T-helper 17 cell (primary cell): ENCODE data around the gene IRAK2. TPM values are rescaled to one million over a fixed set of nuclear protein-coding genes. Genes with fewer than 3 reads are reported as not detected.
"Not testable (repeated sequence)": the region's sequence is repeated elsewhere in the genome, so short reads cannot be mapped to it uniquely, and the experiment has no call there.

Source experiments
- ATAC-seq: fragments of 150-1000 bp; cut with Tn5 transposase; 2 replicates; pipeline ENCODE4 v1.10.0; 2021; ENCODE audit warnings: mild to moderate bottlenecking, moderate library complexity
- DNase-seq, 3 donors: peaks; one replicate each; pipeline versions ENCODE4 v3.0.0 to v3.0.0-alpha.2; 2020 to 2021
- H3K9me3 ChIP-seq: one replicate; pipeline ENCODE4 v1.7.0; 2013; ENCODE audit warnings: low read length, mild to moderate bottlenecking; ENCODE audit not compliant: control insufficient read depth, poor library complexity, severe bottlenecking
- H3K27ac Mint-ChIP-seq: one replicate; pipeline ENCODE4 v1.8.0; 2022; ENCODE audit warnings: mild to moderate bottlenecking, moderate library complexity, mixed read lengths
- H3K27me3 Mint-ChIP-seq: one replicate; pipeline ENCODE4 v1.8.0; 2022; ENCODE audit warnings: mixed read lengths
- H3K36me3 Mint-ChIP-seq: one replicate; pipeline ENCODE4 v1.8.0; 2022; ENCODE audit warnings: low read depth, mixed read lengths
- H3K4me1 Mint-ChIP-seq: one replicate; pipeline ENCODE4 v1.8.0; 2022; ENCODE audit warnings: mild to moderate bottlenecking, mixed read lengths
- H3K4me3 Mint-ChIP-seq: one replicate; pipeline ENCODE4 v1.8.0; 2022; ENCODE audit warnings: mild to moderate bottlenecking, moderate library complexity, mixed read lengths
- total RNA-seq, 4 donors: library from RNA in 2 of 4; stranded (reverse) in 2 of 4; gene quantifications; one replicate each; pipeline ENCODE4 v1.2.3 and lab custom pipeline; 2022 to 2026

The IRAK2 gene
- total RNA-seq, 2 donors from 2014 or later: 4.6 to 5.0 TPM

DNA sequence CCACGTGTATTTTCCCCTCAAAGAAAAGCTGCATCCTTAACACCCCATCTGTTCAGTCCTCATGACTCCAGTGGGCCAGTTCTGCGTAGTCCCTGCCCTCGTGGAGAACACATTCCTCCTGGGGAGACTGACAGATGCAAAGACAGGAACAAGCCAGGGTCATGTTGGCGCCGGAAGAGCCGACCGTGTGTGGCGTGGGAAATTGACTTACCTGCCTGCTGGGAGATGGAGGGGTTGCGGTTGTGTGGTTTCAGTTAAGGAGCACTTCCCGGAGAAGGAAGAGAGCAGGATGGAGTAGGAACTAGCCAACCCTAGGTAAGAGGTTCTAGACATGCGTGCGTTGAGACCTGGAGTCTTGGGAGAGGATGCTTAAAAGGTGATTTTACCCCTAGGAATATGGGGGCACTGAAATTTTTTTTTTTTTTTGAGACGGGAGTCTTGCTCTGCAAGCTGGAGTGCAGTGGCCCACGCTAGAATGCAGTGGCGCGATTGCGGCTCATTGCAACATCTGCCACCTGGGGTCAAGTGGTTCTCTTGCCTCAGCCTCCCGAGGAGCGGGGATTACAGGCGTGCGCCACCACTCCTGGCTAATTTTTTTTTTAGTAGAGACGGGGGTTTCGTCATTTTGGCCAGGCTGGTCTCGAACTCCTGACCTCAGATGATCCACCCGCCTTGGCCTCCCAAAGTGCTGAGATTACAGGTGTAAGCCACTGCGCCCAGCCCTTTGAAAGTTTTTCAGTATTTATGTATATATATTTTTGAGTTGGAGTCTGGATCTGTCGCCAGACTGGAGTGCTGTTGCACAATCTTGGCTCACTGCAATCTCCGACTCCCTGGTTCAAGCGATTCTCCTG lies 21.8 kb upstream of the IRAK2 start:
- DNase-seq (peak in 1 of 3 donors; percentile 10), ATAC-seq (no peak)
- Mint-ChIP-seq H3K27me3 (no peaks in the 10 kb centered on the region), H3K4me1 (peaks cover 22% of the 10 kb centered on the region), H3K27ac (peak overlapping the region; percentile 96), H3K4me3 (peak overlapping the region; percentile 95), H3K36me3 (peaks cover 2% of the 10 kb centered on the region)
- no peaks in the 10 kb centered on the region for H3K9me3 ChIP-seq

DNA sequence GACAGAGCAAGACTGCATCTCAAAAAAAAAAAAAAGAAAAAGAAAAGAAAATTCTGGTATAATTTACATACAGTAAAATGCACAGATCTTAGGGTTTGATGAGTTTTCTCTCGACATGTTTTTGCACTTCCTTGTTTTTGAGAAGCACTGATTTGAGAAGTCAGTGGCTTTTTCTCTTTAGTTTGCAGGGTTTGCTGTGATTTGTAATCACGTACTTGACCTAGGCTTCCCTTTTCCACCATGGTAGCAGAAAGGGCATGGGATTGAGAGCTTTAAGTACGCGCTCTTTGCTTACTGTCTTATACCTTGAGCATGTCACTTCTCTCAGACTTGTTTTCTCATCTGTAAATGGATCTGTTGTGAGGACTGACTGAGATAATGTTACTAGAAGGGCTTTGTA lies 19.0 kb upstream of the IRAK2 start:
- Mint-ChIP-seq H3K27me3 (no peaks in the 10 kb centered on the region), H3K36me3 (peaks cover 4% of the 10 kb centered on the region), H3K4me3 (peak overlapping the region; percentile 65), H3K27ac (peak overlapping the region; percentile 82), H3K4me1 (peaks cover 26% of the 10 kb centered on the region)
- DNase-seq (no peak), ATAC-seq (no peak)
- H3K9me3 ChIP-seq: no peaks in the 10 kb centered on the region

- Mint-ChIP-seq H3K4me3 (no peak overlapping the region), H3K4me1 (peaks cover 17% of the 10 kb centered on the region), H3K27ac (peak overlapping the region; percentile 54), H3K27me3 (no peaks in the 10 kb centered on the region), H3K36me3 (peaks cover 4% of the 10 kb centered on the region)
- no peaks in the 10 kb centered on the region for H3K9me3 ChIP-seq
- no peak for ATAC-seq
- DNase-seq: no peak
Observed at GRCh38 chr3:10149226-10149625, 15.5 kb upstream of the IRAK2 start.

- peaks cover 10% of the 10 kb centered on the region for H3K4me1 Mint-ChIP-seq
- no peak for DNase-seq
- ATAC-seq: no peak
- H3K27me3 Mint-ChIP-seq: no peaks in the 10 kb centered on the region
- peaks cover 2% of the 10 kb centered on the region for H3K36me3 Mint-ChIP-seq
- H3K27ac Mint-ChIP-seq: peak overlapping the region; percentile 65
- no peak overlapping the region for H3K4me3 Mint-ChIP-seq
- no peaks in the 10 kb centered on the region for H3K9me3 ChIP-seq
Observed at GRCh38 chr3:10150987-10151386, 13.7 kb upstream of the IRAK2 start.

- Mint-ChIP-seq H3K27me3 (no peaks in the 10 kb centered on the region), H3K4me1 (peaks cover 4% of the 10 kb centered on the region), H3K36me3 (peaks cover 2% of the 10 kb centered on the region), H3K27ac (peak overlapping the region; percentile 41), H3K4me3 (no peak overlapping the region)
- DNase-seq (no peak), ATAC-seq (no peak)
- H3K9me3 ChIP-seq: no peaks in the 10 kb centered on the region
Observed at GRCh38 chr3:10154335-10155122, 10.2 kb upstream of the IRAK2 start.

- Mint-ChIP-seq H3K4me3 (no peak overlapping the region), H3K27ac (peak overlapping the region; percentile 41), H3K36me3 (no peaks in the 10 kb centered on the region), H3K27me3 (no peaks in the 10 kb centered on the region), H3K4me1 (no peaks in the 10 kb centered on the region)
- DNase-seq (no peak), ATAC-seq (no peak)
- no peaks in the 10 kb centered on the region for H3K9me3 ChIP-seq
Observed at GRCh38 chr3:10155123-10155472, 9.6 kb upstream of the IRAK2 start.

GRCh38 chr3:10155658-10156057 lies 9.1 kb upstream of the IRAK2 start:
- Mint-ChIP-seq H3K4me1 (no peaks in the 10 kb centered on the region), H3K27me3 (no peaks in the 10 kb centered on the region), H3K36me3 (no peaks in the 10 kb centered on the region), H3K4me3 (no peak overlapping the region), H3K27ac (no peak overlapping the region)
- DNase-seq: no peak
- no peaks in the 10 kb centered on the region for H3K9me3 ChIP-seq
- no peak for ATAC-seq

DNA sequence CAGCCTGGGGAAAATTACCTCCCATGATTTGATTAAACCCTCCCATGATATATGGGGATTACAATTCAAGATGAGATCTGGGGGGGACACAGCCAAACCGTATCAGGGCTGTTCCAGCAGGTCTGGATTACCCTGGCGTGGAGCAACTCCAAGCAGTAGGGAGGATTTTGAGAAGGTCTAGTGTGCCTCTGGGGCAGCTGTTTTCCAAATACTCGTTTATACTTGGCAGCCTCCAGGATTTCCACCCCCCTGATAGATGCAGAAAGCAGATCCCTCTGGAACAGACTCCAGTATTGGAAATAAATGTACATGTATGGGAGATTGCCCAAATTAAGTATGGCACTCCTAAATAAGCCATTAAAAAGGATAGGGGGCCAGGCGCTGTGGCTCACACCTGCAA lies 7.7 kb upstream of the IRAK2 start:
- ATAC-seq (no peak), DNase-seq (no peak)
- H3K9me3 ChIP-seq: no peaks in the 10 kb centered on the region
- Mint-ChIP-seq H3K4me3 (no peak overlapping the region), H3K27ac (no peak overlapping the region), H3K4me1 (no peaks in the 10 kb centered on the region), H3K36me3 (no peaks in the 10 kb centered on the region), H3K27me3 (no peaks in the 10 kb centered on the region)

DNA sequence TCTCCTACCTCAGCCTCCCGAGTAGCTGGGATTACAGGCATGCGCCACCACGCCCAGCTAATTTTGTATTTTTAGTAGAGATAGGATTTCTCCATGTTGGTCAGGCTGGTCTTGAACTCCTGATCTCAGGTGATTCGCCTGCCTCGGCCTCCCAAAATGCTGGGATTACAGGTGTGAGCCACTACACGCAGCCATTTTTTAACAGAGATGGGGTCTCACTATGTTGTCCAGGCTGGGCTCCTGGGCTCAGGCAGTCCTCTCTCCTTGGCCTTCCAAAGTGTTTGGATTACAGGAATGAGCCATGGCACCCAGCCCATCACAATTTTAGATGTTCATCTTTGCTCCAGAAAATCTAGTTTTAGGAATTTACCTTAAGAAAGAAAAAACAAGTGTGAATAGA lies 6.2 kb upstream of the IRAK2 start:
- ATAC-seq, H3K4me3 Mint-ChIP-seq, H3K36me3 Mint-ChIP-seq, DNase-seq, H3K9me3 ChIP-seq, H3K27me3 Mint-ChIP-seq, H3K27ac Mint-ChIP-seq, H3K4me1 Mint-ChIP-seq: not testable (repeated sequence)

DNA sequence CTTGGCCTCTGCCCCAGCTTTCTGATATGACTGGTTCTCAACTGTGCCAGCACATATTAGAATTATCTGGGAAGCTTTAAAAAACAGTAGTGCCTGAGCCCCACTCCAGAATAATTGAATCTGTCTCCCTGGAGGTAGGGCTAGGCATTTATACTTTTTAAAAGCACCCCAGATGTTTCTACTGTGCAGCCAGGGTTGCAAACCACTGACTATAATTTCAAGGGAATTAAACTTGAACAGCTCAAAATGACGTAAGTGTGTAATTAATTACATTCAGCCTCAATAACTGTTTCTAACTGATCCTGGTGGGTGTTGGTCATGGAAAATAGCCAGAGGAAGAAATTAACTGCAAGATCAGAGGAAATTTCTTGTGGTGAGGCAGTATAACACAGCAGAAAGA lies 4.4 kb upstream of the IRAK2 start:
- no peak overlapping the region for H3K27ac Mint-ChIP-seq
- no peak for DNase-seq
- H3K36me3 Mint-ChIP-seq: no peaks in the 10 kb centered on the region
- H3K9me3 ChIP-seq: no peaks in the 10 kb centered on the region
- no peak for ATAC-seq
- no peaks in the 10 kb centered on the region for H3K27me3 Mint-ChIP-seq
- H3K4me1 Mint-ChIP-seq: peaks cover 7% of the 10 kb centered on the region
- H3K4me3 Mint-ChIP-seq: no peak overlapping the region

GRCh38 chr3:10160925-10161324 lies 3.8 kb upstream of the IRAK2 start:
- no peak for ATAC-seq
- Mint-ChIP-seq H3K27me3 (no peaks in the 10 kb centered on the region), H3K36me3 (no peaks in the 10 kb centered on the region), H3K27ac (no peak overlapping the region), H3K4me3 (no peak overlapping the region), H3K4me1 (peaks cover 7% of the 10 kb centered on the region)
- H3K9me3 ChIP-seq: no peaks in the 10 kb centered on the region
- no peak for DNase-seq

DNA sequence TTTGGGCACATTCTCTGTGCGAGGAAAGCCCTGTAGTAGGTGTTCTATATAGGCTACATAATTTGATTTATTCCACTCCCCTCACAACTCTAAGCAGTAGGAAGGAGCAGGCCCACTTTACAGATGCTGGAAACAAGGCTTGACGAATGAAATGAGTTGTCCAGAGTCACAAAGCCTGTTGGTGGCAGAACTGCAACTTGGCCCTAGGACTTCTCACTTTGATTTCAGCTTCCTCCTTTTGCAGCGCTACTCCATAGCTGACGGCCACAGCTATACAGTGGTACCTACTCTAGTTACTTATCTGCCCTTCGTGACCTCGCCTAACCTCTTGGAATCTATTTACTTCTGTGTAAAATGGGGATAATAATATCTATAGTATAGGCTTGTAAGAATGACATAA lies 2.5 kb upstream of the IRAK2 start:
- DNase-seq: no peak
- ATAC-seq: no peak
- Mint-ChIP-seq H3K4me1 (peaks cover 14% of the 10 kb centered on the region), H3K27ac (no peak overlapping the region), H3K36me3 (no peaks in the 10 kb centered on the region), H3K4me3 (no peak overlapping the region), H3K27me3 (no peaks in the 10 kb centered on the region)
- no peaks in the 10 kb centered on the region for H3K9me3 ChIP-seq

GRCh38 chr3:10164201-10164545 lies 546 bp upstream of the IRAK2 start:
- Mint-ChIP-seq H3K4me1 (peaks cover 14% of the 10 kb centered on the region), H3K4me3 (peak overlapping the region; percentile 90)
- not testable (repeated sequence) for H3K36me3 Mint-ChIP-seq, ATAC-seq, H3K27me3 Mint-ChIP-seq, H3K9me3 ChIP-seq, H3K27ac Mint-ChIP-seq, DNase-seq

GRCh38 chr3:10166213-10166604 lies 1.5 kb downstream of the IRAK2 start:
- no peaks in the 10 kb centered on the region for H3K9me3 ChIP-seq
- ATAC-seq (no peak), DNase-seq (no peak)
- Mint-ChIP-seq H3K36me3 (no peaks in the 10 kb centered on the region), H3K4me3 (peak overlapping the region; percentile 75), H3K4me1 (peaks cover 14% of the 10 kb centered on the region), H3K27ac (peak overlapping the region; percentile 86), H3K27me3 (no peaks in the 10 kb centered on the region)
